Measurements from ENCODE around the gene CKLF. TPM values are rescaled to one million over a fixed set of nuclear protein-coding genes. Genes with fewer than 3 reads are reported as not detected.

CKLF gene
- total and polyA plus RNA-seq, 4 donors = 9.5 to 36.1 (median 21.5) TPM

- no peak for DNase-seq (ENCODE audit: low spot score)
- H3K4me1 ChIP-seq (ENCODE audit: control insufficient read depth in 4 of 4, insufficient read depth in 4 of 4, low read length in 3 of 4) = peaks cover 0 to 24% (median 7%) of the 10 kb centered on the region in 4 donors
- no peaks in the 10 kb centered on the region for H3K27me3 ChIP-seq (ENCODE audit: control insufficient read depth in 4 of 4, insufficient read depth in 4 of 4, low read length in 3 of 4)
- H3K9ac ChIP-seq (ENCODE audit: low read depth in 1 of 2, low read length in 2 of 2) = no peak overlapping the region
- peaks cover 6 to 12% (median 8%) of the 10 kb centered on the region in 4 donors for H3K36me3 ChIP-seq (ENCODE audit: control insufficient read depth in 4 of 4, insufficient read depth in 3 of 4, low read depth in 1 of 4, low read length in 3 of 4)
- TF ChIP-seq MAX (IDR thresholded peaks at IDR 0.05) = no peak
- no peak for TF ChIP-seq RAD21 (IDR thresholded peaks at IDR 0.05)
- TF ChIP-seq ZBTB33 (IDR thresholded peaks at IDR 0.05) = no peak
- TF ChIP-seq SP1 (IDR thresholded peaks at IDR 0.05) = no peak
- no peak for TF ChIP-seq RXRA (IDR thresholded peaks at IDR 0.05)
- TF ChIP-seq REST (IDR thresholded peaks at IDR 0.05) = no peak
- no peaks in the 10 kb centered on the region for H3K9me3 ChIP-seq (ENCODE audit: control insufficient read depth in 4 of 4, low read length in 3 of 4)
- no peak overlapping the region for H3K4me3 ChIP-seq (ENCODE audit: low read depth in 1 of 3, low read length in 3 of 3)
- 74% methylated on average over 9 of the region's 9 CpGs for WGBS
- H3K27ac ChIP-seq (ENCODE audit: low read depth in 1 of 2, low read length in 2 of 2) = peak overlapping the region; percentile 64 to 70
These were observed 28.5 kb upstream of the CKLF start for GRCh38 chr16:66523861-66524354.

GRCh38 chr16:66524601-66525164 lies 27.7 kb upstream of the CKLF start:
- Histone ChIP-seq H3K9me3 (ENCODE audit: control insufficient read depth in 4 of 4, low read length in 3 of 4) (no peaks in the 10 kb centered on the region), H3K27ac (ENCODE audit: low read depth in 1 of 2, low read length in 2 of 2) (peak overlapping the region; percentile 64 to 70), H3K4me1 (ENCODE audit: control insufficient read depth in 4 of 4, insufficient read depth in 4 of 4, low read length in 3 of 4) (peaks cover 0 to 24% (median 5%) of the 10 kb centered on the region in 4 donors), H3K27me3 (ENCODE audit: control insufficient read depth in 4 of 4, insufficient read depth in 4 of 4, low read length in 3 of 4) (no peaks in the 10 kb centered on the region), H3K9ac (ENCODE audit: low read depth in 1 of 2, low read length in 2 of 2) (peak overlapping the region in 1 of 2 donors; percentile 1), H3K4me3 (ENCODE audit: low read depth in 1 of 3, low read length in 3 of 3) (no peak overlapping the region), H3K36me3 (ENCODE audit: control insufficient read depth in 4 of 4, insufficient read depth in 3 of 4, low read depth in 1 of 4, low read length in 3 of 4) (peaks cover 11 to 19% (median 13%) of the 10 kb centered on the region in 4 donors)
- WGBS = 75% methylated on average over 6 of the region's 6 CpGs
- DNase-seq (ENCODE audit: low spot score) = no peak
- peak; percentile 15 for TF ChIP-seq CTCF (IDR thresholded peaks at IDR 0.05; ENCODE audit: low read depth, low read length, missing input control)
- TF ChIP-seq TAF1 (conservative IDR thresholded peaks at IDR 0.05) = no peak
- no peak for TF ChIP-seq MAX (IDR thresholded peaks at IDR 0.05)
- TF ChIP-seq JUND (IDR thresholded peaks at IDR 0.05) = no peak
- TF ChIP-seq HNF4G (IDR thresholded peaks at IDR 0.05) = no peak
- TF ChIP-seq RAD21 (IDR thresholded peaks at IDR 0.05) = peak in 1 of 2 donors; percentile 11
- no peak for TF ChIP-seq SP1 (IDR thresholded peaks at IDR 0.05)
- no peak for TF ChIP-seq RXRA (IDR thresholded peaks at IDR 0.05)
- no peak for TF ChIP-seq ATF3 (IDR thresholded peaks at IDR 0.05)
- TF ChIP-seq EGR1 (IDR thresholded peaks at IDR 0.05; ENCODE audit: low read depth in 2 of 2) = no peak

Measured in liver (tissue), 9 donors.